ENCODE data around the gene CD200.

GRCh38 chr3:112335434-112335781, 2.5 kb downstream of the CD200 start:
- TF ChIP-seq RAD21 (IDR thresholded peaks at IDR 0.05), result no peak
- no peak for TF ChIP-seq CTCF (IDR thresholded peaks at IDR 0.05; ENCODE audit: low read depth, low read length, missing input control)
- no peak for TF ChIP-seq YY1 (IDR thresholded peaks at IDR 0.05)
- no peak for TF ChIP-seq JUND (IDR thresholded peaks at IDR 0.05)
